ENCODE results near the gene PKD2.

- TF ChIP-seq CTCF (IDR thresholded peaks at IDR 0.05) (no peak), POLR2A (IDR thresholded peaks at IDR 0.05) (no peak)
These were observed 24.9 kb upstream of the PKD2 start for GRCh38 chr4:87982446-87983010.

All from adrenal gland (tissue), 5 donors.